ENCODE data around the gene SMAD1.
"Not testable (repeated sequence)": the region's sequence is repeated elsewhere in the genome, so short reads cannot be mapped to it uniquely, and the experiment has no call there.

The SMAD1 gene

GRCh38 chr4:145566086-145566708 lies 84.5 kb downstream of the SMAD1 start:
- DNase-seq = no peak

- no peak for DNase-seq
Observed at GRCh38 chr4:145566768-145567167, 85.1 kb downstream of the SMAD1 start.

GRCh38 chr4:145567516-145567915 lies 85.9 kb downstream of the SMAD1 start:
- DNase-seq = no peak

GRCh38 chr4:145574546-145574945 lies 92.9 kb downstream of the SMAD1 start:
- not testable (repeated sequence) for DNase-seq

- DNase-seq = no peak
Observed at GRCh38 chr4:145580906-145581305, 99.3 kb downstream of the SMAD1 start.

- no peak for DNase-seq
Observed at GRCh38 chr4:145583191-145584055, 101.8 kb downstream of the SMAD1 start.

- no peak for DNase-seq
Observed at GRCh38 chr4:145587088-145587754, 105.6 kb downstream of the SMAD1 start.

GRCh38 chr4:145589381-145589780 lies 107.7 kb downstream of the SMAD1 start:
- DNase-seq = not testable (repeated sequence)

- no peak for DNase-seq
Observed at GRCh38 chr4:145589916-145590702, 108.5 kb downstream of the SMAD1 start.

GRCh38 chr4:145602129-145602760 lies 120.6 kb downstream of the SMAD1 start:
- no peak for DNase-seq

GRCh38 chr4:145605941-145606340 lies 124.3 kb downstream of the SMAD1 start:
- DNase-seq = no peak
